Globus pallidus (tissue), 1 donor: Measurements from ENCODE around the gene SEPTIN5.

Experiments used
- DNase-seq: peaks from one replicate; pipeline ENCODE4 v3.0.0-alpha.2; 2015; ENCODE audit warnings: low spot score

Gene SEPTIN5

DNA sequence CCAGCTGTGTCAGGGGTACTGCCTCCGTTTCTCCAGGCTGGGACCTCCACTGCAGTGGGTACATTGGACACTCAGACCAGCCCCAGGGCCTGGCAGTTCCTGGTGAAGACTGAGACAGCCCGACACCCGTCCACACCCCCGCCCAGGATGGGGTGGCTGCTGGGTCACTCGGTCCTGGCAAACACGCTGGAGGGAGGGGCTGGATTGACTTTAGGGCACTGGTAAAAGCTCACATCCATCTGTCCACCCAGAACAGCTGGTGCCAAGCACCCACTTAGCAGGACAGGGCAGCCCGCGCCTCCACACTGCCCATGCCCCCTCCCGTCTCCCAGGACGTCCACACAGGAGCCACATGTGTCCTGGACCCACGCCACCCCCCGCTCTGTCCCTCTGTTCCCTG, 35.6 kb downstream of the SEPTIN5 start:
- no peak for DNase-seq

DNA sequence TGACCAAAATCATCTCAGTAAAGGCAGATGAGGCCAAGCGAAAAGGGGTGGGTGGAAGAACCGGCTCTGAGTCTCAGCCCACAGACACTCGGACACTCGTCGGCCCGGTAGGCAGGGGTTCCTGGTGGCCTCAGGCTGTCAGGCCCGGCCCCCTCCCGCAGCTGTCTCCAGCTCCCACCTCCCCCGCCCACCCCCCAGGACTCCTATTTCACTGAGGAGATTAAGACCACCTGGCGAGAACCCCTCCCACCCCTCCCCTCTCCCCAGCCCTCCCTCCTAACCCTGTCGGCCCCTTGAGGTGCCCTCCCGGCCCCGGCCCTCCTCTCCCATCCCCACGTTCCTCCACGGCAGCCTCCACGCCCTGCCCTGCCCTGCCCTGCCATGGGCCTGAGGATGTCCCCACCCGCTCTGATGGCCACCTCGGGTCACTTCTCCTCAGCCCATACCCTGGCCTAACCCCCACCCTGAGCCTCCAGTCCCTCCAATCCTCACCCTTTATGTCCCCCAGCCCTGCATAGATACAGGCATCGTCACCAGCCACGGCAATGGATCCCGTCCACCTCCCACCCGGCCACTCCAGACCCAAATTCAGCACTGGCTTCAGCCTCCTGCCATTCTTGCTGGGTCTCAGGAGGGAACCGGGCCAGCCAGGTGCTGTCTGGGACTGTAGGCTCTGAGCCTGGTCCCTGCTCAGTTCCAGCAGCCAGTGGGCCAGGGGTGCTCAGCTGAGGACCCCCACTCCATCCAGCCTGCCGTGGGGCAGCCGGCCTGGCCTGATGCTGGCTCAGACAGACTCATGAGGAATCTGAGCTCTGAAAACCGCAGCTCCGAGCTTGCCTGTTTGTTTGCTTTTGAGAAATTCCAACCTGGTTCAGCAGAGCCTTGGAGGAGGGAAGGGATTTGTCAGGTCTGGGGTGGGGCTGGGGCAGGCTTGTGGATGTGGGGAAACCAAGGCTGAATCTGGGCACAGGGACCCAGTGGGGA, 36.5 kb downstream of the SEPTIN5 start:
- no peak for DNase-seq

DNA sequence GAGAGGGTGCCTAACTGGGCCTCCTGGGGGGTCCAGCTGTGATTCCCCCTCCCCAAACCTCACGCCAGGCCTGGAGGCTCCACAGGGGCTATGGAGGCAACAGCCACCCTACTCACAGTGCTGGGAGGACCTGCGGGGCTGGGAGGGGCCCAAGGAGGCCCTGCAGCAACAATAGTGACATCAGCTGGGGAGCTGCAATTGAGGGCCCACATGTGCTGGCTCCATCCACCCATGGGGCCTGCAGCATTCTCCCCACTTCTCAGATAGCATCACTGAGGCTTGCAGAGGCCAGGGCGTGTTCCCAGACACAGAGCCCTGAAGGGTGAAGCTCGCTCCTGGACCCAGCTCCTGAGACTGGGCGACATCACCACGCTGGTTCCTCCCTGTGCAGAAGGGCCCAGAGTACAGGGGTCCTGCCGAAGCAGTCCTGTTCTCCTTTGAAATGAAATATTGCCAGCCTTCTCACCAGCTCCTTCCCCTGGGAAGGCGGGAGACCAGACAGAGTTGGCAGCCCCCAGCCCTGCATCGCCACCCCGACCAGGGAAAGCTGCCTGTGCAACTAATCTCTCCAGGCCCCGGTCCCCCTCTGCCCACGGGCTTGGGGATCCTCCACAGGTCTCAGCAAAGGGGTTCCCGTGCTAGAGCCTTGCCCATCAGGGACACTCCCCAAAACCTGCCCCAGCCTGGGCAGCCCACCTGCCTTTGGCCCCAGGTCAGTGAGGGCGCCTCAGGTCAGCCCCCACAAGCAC, 37.4 kb downstream of the SEPTIN5 start:
- no peak for DNase-seq

DNA sequence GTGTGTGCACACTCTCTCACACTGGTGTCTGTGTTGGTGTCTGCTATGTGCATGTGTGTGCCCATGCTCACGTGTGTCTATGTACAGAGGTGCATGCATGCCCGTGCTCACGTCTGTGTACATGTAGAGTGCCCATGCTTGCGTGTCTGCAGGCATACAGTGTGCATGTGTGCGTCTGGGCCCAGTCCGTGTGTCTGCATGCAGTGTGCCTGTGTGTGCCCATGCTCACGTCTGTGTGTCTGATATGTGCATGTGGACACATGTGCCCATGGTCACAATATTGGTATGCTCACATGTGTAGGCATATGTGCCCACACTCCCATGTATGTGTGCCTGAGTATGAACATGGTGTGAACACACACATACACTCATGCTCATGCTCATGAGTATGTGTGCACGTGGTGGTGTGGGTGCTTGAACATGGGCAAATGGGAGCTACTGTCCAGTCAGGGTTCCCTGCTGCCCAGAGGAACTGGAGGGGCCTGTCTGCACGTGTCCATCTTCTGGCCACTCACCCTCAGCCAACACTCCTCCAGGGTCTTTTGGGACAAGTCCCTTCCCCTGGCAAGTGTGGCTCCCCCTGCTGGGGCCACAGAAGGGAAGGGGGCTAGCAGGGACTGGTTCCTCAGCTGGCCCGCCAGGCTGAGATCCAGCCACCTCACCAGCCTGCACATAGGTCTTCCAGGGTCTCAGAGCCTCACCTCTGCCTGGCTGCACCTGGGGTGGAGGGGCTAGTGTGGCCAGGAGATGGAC, 39.0 kb downstream of the SEPTIN5 start:
- DNase-seq: no peak

DNA sequence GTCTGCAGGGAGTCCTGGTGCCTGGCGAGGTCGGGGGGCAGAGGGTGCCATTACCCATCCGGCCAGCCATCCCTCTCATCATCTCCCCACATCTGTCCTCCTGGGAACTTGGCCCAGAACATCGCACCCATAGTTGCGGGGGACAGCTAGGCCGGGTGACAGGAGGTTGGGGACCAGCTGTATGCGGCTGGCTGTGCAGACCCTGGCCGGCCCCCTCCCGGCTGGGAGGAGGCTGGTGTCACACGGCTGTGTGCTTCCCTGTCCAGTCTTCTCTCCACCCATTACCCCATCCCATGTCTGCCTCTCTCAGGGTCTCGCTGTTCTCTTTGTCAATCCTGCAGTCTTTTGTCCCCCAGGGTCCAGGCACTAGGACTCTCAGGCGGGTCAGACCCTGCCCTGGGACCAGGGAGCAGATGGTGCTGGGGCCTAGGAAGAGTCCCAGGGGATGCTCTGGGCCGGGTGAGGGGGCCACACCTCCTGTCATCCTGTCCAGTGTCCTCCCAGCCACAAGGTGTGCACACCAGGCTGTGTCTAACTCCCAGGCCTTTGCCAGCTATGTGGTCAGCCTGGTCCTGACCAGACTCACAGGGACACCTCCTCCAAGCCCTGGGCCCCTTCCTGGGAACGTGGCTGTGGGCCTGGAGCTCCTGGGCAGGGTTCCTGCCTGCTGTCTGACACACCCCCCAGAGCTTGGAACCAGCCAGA, 39.8 kb downstream of the SEPTIN5 start:
- no peak for DNase-seq

DNA sequence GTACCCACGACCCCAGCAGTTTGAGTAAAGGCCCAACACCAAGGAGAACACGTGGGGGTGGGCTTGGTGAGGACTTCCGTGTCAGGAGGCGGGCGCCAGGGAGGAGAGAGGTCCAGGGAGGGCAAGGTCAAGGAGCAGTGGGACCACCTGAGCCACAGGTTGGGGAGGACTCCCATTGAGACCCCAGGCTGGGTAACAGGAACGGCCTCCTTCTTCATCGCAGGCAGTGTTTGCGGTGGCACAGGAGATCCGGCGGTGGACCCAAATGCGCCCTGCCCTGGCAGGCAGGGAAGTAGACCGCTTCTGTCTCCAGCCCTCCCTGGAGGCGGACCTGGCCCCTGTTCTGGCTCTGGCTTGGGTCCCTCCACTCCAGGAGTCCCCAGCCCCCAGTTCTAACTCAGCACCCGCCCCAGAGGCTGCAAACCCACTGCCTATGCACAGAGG, 40.4 kb downstream of the SEPTIN5 start:
- DNase-seq: no peak

DNA sequence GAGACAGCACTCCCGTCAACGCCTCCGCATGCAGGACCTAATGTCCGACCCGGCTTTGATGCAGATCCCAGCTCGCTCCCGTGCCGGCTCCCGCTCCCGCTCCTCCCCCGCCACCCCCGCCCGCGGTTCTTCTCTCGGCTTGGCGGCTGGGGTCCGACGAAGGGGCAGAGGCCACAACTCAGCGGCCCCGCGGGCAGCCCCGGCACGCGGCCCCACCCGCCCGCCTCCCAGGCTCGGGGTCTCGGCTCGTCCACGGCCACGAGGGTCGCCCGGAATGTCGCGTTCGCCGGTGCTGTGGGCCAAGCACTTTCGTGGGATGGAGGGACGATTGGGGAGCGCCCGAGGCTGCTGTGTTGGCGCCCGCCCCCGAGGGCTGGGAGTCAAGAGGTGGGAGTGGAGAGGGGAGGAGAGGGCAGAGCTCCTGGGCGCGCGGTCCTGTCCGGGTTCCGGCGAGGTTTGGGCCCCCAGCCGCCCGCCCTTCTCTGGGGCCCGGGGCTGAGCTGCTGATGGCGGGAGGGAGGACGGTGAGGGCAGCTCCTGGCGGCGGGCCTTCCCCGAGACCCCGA, 40.9 kb downstream of the SEPTIN5 start:
- no peak for DNase-seq

DNA sequence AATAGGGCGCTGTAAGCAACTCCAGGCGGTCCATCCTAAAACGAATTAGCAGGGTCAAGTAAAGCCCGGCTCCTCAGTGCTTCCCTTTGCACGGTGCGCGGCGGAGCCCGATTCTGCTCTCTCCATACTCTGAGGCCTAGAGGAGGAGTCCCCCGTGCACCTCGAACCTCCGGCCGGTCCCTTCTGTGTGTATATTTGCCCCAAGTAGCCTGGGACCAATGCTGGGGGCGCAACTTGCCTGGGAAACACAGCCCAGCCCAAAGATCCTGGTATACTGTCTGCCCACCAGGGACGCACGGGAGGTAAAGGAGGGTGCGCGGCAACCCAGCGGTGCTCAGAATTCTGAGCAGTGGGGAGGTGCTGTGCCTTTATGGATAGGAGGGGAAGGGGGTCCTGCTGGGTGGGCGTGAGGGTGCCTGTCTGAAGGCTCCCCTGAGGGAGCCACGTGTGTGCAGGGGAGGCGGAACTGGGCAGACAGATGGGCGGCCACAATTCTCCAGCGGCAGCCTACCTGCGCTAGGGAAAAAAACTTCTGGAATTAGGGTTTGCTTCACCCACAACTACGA, 41.5 kb downstream of the SEPTIN5 start:
- DNase-seq: no peak

DNA sequence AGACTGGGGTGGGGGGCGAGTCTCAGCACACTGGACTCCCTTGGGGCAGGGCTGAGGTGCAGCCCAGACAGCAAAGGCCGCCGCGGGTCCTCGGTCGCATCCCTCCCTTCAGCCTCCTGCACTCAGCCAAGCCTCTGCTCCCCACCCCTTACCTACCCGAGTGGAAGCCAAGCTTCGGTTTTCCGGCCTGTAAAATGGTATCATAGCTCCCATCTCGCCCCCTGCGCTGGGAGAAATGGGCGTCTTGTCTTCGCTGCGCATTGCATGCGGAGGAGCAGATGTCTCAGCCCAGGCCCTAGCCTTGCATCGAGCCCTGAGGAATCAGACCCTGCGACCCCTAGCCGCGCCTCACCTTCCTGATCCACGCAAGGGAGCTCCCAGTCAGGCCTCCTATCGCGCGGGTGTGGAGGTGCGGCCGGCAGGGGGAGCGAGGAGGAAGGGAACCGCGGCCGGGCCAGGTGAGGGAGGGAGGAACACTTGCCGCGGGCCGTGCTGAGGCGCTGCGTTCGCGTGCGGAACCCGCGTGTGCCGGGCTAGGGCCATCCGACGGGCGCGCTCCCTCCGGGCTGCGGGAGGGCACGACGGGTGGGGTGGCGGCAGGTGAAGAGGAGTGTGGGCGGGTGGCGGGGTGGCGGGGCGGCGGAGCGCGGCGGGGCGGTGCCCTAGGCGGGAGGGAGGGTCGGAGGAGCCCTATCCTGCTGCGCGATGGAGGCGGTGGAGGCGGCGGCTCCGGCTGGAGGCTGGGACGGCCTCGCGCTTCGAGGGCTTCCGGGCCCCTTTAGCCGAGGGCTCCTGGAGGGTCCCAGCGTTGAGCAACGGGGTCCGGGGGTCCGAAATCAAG, 42.2 kb downstream of the SEPTIN5 start:
- DNase-seq: no peak

DNA sequence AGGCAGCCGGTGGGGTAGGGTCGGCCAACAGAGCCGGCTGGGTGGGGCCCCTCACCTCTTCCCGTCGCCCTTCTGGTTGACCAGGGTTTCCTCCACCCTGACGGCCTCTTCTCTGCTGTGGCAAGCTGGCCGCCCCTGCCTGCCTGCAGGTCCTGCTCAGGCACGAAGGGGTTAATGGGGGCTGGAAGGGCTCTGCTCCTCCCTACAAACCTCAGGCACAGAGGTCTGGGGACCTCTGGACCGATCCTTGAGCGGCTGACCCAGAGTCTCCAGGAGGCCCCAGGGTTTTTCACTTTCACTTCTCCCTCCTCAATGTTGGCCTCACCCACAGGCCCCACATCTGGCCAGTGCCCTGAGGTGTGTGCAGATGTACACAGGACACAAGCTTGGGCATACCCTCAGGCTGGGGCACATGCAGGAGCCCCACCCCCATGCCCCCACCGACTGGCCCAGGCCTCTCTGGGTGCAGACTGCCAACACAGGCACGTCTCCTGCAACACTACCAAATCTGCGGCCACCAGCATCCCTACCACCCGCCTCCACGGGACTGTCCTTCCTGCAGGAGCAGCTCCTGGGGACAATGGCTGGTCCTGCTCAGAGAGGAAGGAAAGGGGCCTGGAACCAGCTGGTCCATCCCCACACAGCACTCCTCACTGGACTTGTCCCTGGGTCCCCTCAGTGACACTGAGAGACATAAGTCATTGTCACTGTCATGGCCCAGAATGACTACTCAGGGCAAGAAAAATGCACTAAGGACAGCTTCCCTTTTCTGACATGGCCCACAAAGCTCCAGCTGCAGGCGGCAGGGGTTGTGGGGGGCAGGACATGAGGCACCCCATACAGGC, 43.1 kb downstream of the SEPTIN5 start:
- DNase-seq: no peak

DNA sequence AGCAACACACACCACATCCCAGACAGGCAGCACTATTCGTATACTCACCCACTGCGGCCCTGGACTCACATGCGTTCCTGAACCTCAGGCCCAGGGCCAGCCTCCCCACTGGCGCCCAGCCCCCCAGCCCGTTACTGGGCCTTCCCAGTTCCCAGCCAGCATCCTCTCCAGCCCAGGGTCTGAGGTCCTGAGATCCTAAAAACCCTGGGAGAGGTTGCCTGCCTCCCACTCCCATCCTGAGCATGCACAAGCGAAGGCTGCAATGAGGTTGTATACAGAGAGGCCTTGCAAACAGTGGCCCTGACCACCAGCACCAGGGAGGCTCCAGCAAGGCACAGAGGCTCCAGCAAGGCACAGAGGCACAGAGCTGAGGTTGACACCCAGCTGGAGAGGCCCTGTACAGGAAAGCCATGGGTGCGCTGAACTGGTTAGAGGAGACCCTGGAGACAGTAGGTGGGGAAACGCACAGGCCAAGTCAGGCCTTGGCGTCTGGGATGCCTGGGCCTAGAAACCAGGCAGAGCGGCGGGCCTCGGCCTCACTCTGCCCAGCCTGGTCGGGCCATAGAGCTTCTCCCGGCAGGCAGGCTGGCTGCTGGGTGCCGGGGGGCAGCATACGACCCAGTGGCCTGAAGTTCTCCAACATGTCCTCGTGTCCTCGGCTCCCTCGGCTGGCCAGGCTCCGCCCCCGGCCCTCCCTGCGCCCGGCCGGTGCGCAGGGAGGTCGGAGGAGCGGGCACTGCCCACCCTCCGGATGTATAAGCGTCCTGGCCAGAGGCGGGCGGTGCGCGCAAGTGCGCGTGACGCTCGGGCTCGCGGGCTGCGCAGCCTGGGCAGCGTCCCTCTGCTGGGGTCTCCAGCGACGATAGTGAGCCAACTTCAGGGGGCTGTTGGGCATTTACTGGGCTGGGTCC, 43.9 kb downstream of the SEPTIN5 start:
- no peak for DNase-seq

DNA sequence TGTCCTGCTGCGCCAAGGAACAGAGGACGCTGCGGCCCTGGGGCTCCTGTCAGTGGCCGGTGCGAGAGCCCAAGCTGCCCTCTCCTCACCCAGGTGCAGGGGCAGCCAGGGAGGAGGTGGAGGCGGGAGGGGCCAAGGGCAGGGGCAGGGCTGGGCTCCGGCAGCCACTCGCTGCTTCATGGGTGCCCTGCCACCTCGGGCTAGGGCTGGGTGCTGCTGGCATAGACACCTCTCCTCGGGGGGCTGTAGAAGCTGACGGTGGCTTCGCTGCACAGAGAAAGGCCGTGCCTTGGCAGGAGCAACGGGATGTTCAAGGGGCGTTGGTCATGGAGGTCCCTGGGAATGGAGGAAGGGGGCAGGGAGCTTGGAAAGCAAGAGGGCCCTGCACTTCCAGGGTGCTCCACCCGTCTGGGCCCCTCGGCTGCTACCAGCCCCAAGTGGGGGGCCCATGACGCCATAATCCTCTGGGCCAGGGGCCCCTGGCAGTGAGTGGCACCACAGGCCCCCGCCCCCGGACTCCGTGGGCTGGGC, 44.7 kb downstream of the SEPTIN5 start:
- DNase-seq: no peak

DNA sequence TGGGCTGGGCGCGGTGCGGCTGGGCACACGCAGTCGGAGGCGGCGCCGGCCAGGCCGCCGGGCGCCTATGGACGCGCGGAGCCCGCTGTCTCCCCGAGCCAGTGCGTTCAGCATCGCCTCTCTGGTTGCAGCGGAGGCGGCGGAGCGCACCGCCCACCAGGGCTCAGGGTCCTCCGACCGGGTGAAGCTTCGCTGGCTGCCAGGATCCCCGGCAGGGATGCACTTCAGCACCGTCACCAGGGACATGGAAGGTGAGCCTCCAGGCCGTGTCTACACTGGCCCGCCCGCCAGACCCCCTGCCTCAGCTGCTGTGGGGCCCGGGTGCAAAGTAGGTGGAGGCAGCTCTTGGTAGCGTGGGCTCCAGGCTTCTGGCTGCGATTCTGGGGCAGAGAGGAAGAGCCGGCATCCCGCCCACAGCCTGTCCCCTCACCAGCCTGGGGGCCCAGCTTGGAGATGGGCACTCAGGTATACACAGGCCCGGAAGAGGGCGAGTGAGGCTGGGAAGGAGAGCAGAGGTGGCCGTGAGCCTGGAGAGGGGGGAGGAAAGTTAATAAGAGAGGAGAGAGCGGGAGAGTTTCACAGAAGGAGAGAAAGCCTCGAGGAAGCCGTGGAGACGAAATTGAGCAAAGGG, 45.2 kb downstream of the SEPTIN5 start:
- no peak for DNase-seq

DNA sequence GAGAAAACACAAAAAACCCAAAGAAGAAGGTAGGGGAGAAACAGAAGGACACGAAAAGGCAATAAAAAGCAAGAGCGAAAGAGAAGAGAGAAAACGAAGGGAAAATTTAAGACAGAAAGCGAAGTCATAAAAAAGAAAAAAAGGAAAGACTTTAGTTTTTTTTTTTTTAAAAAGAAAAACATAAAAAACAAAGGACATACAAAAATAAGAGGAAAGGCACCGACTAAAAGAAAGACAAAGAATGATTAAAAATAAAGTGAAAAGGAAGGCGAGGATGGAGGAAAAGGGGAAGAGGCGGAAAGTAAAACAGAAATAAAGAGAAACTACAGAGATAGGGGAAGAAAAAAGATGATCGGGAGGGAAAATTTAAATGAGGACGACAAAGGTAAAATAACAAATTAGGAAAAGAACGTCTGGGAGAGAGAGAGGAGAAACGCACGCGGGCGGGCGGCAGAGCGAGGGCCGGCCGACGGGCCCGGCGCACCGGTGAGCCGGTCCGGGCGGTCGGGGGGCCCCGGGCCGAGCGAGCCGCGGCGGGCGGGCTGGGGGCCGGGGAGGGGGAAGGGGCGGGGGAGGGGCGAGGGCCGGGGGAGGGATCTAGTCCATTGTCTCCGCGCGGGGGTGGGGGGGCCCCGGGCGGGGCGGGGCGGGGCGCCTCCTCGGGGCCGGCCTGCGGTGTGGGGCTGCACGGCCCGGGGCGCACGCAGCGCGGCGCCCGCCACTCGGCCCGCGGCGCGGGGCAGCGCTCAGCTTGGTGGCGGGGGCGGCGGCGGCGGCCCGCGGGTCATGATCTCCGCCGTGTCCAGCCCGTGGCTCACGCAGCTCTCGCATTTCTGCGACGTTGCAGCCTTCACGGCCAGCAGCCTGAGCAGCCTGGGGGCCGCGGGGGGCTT, 46.0 kb downstream of the SEPTIN5 start, which contains the start of gene TBX1:
Gene TBX1, plus strand, starts transcription at position 721 of the 893 bp plus-strand sequence. Its CDS starts 66 bp downstream, at position 787.
- DNase-seq: no peak

DNA sequence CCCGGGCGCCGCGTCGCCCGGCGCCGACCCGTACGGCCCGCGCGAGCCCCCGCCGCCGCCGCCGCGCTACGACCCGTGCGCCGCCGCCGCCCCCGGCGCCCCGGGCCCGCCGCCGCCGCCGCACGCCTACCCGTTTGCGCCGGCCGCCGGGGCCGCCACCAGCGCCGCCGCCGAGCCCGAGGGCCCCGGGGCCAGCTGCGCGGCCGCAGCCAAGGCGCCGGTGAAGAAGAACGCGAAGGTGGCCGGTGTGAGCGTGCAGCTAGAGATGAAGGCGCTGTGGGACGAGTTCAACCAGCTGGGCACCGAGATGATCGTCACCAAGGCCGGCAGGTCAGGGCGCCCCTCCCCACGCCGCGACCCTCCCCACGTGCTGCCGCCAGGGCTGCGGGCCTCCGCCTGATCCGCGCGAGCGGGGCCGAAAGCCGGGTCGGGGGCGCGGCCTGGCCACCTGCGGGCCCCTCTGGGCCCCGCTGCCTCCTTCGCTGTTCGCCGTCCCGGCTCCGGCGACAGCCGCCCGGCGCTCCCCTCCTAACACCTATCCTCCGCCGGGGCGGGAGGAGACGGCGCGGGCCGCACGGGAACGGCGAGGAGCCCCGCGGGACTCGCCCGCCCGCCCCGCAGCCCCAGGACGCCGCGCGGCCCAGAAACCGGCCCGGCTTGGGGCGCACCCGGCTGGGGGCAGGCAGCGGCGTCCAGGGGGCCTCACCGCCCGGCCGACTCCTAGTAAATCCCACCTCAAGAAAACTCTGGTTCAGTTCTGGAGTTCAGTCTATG, 46.8 kb downstream of the SEPTIN5 start:
- DNase-seq: no peak
